T-helper 1 cell treated with Interleukin-12 subunit alpha and Interleukin-12 subunit beta and Interleukin-4 antibody, amounts not matched to agents 30 ng/mL and 1 ng/mL, for 36 hours (primary cell): Measurements from ENCODE around the gene PLEKHG5. TPM values are rescaled to one million over a fixed set of nuclear protein-coding genes. Genes with fewer than 3 reads are reported as not detected.

Experiments used
- intact Hi-C: fragments of 100-400 bp; cut with micrococcal nuclease; formaldehyde crosslinking; loops from one replicate; pipeline ENCODE4 v1.15.1; 2024
- total RNA-seq: library from RNA; stranded (reverse); gene quantifications from 2 replicates; pipeline ENCODE4 v1.2.3, GENCODE V29; 2022

PLEKHG5 gene
- total RNA-seq, 1 donor from 2014 or later: 1.8 TPM

GRCh38 chr1:6483017-6483760 lies 8.3 kb downstream of the PLEKHG5 start:
- intact Hi-C loops: no loop called here

DNA sequence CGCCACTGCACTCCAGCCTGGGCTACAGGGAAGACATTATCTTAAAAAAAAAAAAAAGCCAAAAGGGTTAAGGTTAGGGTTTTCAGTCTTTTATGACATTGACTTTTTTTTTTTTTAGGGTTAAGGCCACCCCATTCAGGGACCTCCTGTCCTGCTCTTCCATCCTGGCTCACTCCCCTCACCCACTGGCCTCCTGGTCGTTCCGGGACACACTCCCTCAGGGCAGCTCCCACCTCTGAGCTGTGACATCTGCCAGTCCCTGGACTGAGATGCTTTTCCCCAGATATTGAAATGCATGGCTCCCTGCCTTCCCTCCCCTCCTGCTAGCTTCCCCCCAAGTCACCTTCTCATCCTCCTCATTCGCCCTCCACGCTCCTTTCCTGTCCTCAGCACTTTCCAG lies 9.6 kb downstream of the PLEKHG5 start:
- intact Hi-C loops: no loop called here

- intact Hi-C loops: loop anchor here (5.0 kb wide), 1 partner anchor 230 kb away; no protein-coding TSS in a partner anchor
These were observed 14.2 kb downstream of the PLEKHG5 start for GRCh38 chr1:6477039-6477820.

GRCh38 chr1:6476483-6476882 lies 15.0 kb downstream of the PLEKHG5 start:
- intact Hi-C loops: loop anchor here (5.0 kb wide), 1 partner anchor 229 kb away; no protein-coding TSS in a partner anchor

DNA sequence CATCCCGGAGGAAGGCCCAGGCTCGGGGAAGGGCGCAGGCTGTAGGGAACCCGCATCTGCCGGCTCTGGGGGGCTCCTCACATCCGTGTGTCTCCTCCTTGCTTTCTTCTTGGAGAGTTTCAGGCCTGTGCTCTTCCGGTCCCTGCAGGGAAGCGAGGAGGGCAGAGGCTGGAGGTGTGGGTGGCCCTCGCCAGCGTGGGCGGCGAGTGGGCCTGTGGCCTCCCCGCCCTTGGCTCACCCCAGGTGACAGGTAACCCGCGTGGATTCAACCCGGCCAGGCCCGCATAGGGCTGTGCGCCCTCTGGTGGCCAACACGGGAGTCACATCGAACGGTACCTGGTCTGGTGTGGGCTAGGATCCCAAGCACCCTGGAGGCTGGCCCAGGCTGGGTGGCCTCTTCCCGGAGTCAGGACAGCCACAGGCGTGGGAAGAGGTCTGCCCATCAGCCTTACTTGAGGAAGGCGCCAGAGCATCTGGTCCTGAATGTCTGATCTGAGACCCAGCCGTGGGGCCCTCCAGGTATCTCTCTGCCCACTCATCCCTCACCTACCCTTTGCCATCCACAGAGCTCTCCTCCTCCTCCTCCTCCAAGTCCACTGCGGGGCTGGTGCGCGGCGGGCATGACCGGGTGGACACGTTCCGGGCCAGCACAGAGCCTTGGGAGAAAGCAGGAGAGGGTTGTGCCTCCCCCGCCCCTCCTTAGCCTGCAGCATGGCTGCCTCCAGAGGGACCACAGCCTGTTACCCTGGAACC lies 15.9 kb downstream of the PLEKHG5 start:
- intact Hi-C loops: loop anchor here (1.0 to 5.0 kb wide), 4 partner anchors 15 to 228 kb away; no protein-coding TSS in a partner anchor

GRCh38 chr1:6474815-6475282 lies 16.6 kb downstream of the PLEKHG5 start:
- intact Hi-C loops: loop anchor here (1.0 to 5.0 kb wide), 4 partner anchors 15 to 228 kb away; no protein-coding TSS in a partner anchor

DNA sequence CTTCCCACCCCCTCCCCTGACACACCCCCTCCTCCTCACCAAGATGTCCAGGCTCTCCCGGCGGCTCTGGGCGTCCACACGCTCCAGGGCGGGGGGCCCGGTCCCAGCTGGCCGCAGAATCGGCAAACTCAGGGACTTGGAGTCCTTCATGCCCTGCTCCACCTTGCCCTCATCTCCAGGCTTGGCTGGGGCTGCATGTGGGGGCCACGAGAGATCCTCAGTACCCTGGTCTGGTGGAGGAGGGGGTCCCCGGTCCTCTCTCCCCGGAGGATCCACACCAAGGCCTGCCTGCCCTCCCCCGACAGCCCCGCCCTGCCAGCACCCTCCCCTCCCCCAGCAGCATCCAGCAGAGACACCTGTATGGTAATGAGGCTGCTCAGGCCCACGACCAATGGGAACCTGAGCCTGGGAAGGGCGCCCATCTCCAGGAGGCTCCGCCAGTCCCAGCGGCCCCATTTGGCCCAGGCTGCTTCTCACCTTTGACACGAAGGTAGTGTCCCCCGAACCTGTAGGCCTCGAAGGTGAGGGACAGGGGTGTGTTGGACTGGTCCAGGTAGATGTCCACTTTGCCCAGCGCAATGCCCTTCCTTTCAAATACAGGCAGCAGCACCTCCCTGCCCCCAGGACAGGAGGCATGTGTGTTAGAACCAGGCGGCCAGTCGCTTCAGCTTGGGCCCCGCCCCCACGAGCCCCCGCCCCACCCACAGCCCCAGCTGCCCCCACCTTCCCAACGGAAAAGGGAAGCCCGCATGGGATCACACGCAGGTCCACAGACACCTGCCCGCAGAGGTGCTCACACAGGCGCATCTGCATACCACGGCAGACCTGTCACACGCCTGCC lies 17.3 kb downstream of the PLEKHG5 start:
- intact Hi-C loops: no loop called here

DNA sequence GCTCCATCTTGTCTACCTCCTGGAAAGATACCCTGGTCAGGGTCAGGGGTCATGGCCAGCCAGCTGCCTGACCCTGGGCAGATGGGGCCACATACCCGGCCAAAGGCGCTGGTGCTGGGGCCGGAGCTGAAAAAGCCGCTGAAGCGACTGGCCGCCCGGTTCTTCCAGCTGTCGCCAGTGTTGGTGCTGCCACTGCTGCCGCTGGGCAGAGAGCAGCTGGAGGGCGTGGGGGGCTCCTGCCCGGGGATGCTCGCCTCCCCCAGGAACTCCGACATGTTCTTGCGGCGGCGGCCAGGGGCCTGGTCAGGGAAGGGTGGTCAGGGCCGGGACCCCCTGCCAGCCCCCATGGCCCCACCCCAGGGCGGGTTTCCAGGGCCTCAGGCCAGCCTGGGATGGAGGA lies 18.3 kb downstream of the PLEKHG5 start:
- intact Hi-C loops: no loop called here

GRCh38 chr1:6472391-6472790 lies 19.1 kb downstream of the PLEKHG5 start:
- intact Hi-C loops: no loop called here

DNA sequence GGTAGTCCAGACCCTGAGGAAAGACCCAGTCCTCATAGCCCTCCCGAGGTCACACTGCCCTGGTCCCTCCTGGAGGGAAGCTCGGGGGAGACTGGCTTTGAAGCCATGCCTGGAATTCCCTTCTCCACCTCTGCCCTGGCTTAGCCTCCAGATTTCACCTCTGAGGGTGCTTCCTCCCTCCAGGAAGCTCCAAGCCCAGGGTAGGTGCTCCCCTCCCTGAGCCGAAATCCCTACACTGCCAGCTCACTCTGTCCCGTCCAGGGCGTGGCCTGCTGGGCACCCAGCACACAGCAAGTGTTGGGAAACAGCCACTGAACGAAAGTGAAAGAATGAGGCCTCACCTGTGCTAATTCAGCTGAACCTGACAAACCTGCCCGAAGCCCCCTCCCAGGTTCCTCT lies 19.5 kb downstream of the PLEKHG5 start:
- intact Hi-C loops: no loop called here

- intact Hi-C loops: no loop called here
These were observed 20.1 kb downstream of the PLEKHG5 start for GRCh38 chr1:6471086-6471969.

- intact Hi-C loops: no loop called here
These were observed 21.1 kb downstream of the PLEKHG5 start for GRCh38 chr1:6470132-6471085.

DNA sequence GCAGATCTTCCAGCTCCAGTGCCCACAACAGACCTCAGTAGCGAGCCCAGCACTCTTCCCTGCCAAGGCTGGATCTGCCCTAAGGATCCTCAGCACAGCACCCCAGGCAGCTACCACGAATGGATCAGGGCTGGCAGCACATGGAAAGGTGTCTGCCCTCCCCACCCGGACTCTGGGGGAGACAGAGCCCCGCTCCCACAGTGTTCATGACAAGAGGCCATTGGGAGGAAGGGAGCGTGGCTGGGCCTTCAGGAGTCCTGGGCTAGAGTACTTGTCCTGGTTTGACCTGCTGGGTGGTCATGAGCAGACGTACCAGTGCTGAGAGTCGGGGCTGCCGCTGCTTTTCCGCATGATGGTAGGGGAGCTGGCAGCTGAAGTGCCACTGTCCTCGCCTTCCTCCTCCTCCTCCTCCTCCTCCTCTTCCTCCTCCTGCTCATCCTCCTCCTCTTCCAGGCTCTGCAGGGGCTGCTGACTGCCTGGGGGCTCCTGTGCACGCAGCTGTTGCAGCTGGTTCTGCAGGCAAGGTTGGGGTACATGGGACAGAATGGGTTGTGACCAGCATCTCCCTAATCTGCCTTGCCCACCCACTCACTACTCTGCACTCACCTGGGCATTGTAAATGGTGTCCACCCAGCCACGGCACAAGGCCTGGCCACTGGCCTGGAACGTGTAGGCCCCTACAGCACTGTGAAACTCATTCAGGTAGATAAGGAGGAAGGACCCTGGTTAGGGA lies 22.6 kb downstream of the PLEKHG5 start:
- intact Hi-C loops: no loop called here

DNA sequence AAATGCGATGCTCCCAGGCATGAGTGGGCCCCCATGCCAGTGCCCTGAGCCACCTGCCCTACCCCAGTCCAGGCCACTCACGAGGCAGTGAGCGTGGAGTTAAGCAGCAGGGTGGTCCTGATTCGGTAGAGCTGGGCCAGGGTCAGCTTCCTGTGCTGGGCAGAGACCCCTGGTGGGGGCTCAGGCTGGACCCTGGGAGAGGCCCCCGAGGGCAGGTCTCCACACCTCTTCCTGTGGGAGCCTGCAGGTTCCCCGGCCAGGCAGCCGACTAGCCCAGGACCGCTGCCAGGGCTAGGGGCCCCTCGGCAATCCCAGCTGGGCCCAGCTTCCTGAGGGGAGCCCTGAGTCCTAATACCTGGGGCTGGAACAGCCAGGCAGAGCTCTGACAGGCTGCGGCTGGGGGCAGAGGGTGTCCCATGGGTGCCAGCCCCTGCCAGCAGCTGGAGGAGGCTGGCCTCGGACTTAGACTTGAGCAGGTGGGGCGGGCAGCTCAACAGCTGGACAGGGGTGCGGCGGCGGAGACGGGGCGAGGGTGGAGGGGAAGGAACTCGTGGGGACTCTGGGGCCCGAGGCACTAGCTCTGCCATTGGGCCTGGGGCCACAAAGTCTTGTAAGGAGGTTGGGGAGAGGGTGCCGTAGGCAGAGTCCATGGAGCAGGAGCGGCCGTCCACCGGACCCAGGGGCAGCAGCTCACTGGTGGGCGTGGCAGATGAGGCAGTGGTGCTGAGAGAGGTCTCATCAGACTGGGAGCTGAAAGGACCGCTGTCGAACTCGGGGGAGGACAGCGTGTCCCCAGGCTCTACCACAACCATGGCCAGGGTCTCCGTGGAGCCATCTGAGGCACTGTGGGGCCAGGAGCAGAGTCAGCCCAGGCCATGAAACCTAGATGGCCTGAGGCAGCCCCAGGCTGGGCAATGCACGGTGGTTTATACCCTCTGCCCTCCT lies 23.5 kb downstream of the PLEKHG5 start:
- intact Hi-C loops: no loop called here

DNA sequence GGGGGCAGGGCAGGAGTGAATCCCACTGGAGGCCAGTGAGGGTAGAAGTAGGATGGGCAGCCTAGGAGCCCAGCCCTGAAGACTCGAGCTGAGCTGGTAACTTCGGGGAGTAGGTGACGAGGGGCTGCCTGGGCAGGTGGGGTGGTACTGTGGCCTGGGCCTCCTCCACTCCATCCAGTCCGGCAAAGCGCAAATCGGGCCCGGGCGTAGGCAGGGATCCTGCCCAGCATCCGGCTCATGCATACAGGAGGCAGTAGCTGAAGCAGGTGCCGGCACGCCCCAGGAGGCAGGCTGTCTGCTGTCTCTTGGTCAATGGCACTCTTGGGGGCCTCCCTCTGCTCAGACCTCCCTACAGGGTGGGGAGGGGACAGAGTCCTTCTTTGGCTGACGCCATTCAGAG lies 24.2 kb downstream of the PLEKHG5 start:
- intact Hi-C loops: no loop called here

DNA sequence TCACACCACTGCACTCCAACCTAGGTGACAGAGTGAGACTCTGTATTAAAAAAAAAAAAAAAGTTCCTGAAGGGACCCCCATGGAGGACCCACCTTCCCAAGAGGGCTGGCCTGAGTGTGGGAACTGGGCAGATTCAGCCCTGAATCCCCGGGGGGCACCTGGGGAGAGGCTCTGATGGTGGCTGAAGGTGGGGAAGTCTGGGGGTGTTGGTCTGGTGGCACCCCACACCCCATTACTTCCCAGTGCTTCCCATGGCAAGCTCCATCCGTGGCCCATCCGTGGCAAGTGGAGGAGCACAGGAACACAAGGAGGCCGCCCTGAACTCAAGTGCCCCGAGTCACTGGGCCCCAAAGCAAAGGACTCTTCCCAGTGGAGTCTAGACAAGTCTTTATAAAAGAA lies 24.7 kb downstream of the PLEKHG5 start:
- intact Hi-C loops: loop anchor here (1.0 kb wide), 1 partner anchor 24 kb away; no protein-coding TSS in a partner anchor

- intact Hi-C loops: loop anchor here (1.0 kb wide), 1 partner anchor 24 kb away; no protein-coding TSS in a partner anchor
These were observed 25.4 kb downstream of the PLEKHG5 start, which contains the start of gene TNFRSF25 for GRCh38 chr1:6466023-6466422. TNFRSF25 (minus strand) TSS chr1:6466173; CDS start chr1:6466107, 66 bp downstream.
